ENCODE measurements around the gene IL23A. TPM values are rescaled to one million over a fixed set of nuclear protein-coding genes. Genes with fewer than 3 reads are reported as not detected.

IL23A gene
- total and polyA plus RNA-seq, 2 experiments from 2014 or later, result 0.31 TPM; not detected in 1

GRCh38 chr12:56330936-56331490 lies 7.7 kb upstream of the IL23A start:
- 91 to 95% methylated on average over 7 of the region's 7 CpGs for WGBS, 2 experiments (ENCODE audit: low coverage in 1 of 2, low lambda C conversion rate in 2 of 2, missing lambda C conversion rate in 2 of 2)
- Histone ChIP-seq H3K9me3 (ENCODE audit: low read depth) (no peaks in the 10 kb centered on the region), H3K4me1 (ENCODE audit: insufficient read depth) (0 out of 2 replicates have a peak, but pooled peaks cover 6% of the 10 kb centered on the region), H3K9ac (no peak overlapping the region), H3K4me2 (ENCODE audit: unreplicated experiment) (no peak overlapping the region), H3K4me3 (no peak overlapping the region), H3K27me3 (replicated peaks; ENCODE audit: insufficient read depth) (no peaks in the 10 kb centered on the region), H3K36me3 (ENCODE audit: low read depth) (0 out of 2 replicates have a peak, but pooled peaks cover 4% of the 10 kb centered on the region), H4K20me1 (ENCODE audit: insufficient read depth) (no peaks in the 10 kb centered on the region), H3F3A (ENCODE audit: insufficient read depth) (0 out of 2 replicates have a peak, but pooled peaks cover 9% of the 10 kb centered on the region), H3K9me2 (ENCODE audit: insufficient read depth) (no peaks in the 10 kb centered on the region), H2AFZ (no peak overlapping the region), H3K79me2 (ENCODE audit: insufficient read depth) (no peaks in the 10 kb centered on the region), H3K27ac (no peak overlapping the region)
- TF ChIP-seq EZH2 (IDR thresholded peaks at IDR 0.05; ENCODE audit: insufficient read depth, poor library complexity, severe bottlenecking), result no peak
- in situ Hi-C loops (cut with MboI), result no loop called here
- DNase-seq, result no peak

- no peaks in the 10 kb centered on the region for H3K36me3 ChIP-seq (ENCODE audit: low read depth)
- H3K9ac ChIP-seq, result peak overlapping the region; percentile 92
- H4K20me1 ChIP-seq (ENCODE audit: insufficient read depth), result no peaks in the 10 kb centered on the region
- H3K9me2 ChIP-seq (ENCODE audit: insufficient read depth), result no peaks in the 10 kb centered on the region
- H3K79me2 ChIP-seq (ENCODE audit: insufficient read depth), result no peaks in the 10 kb centered on the region
- H3K4me1 ChIP-seq (ENCODE audit: insufficient read depth), result 0 out of 2 replicates have a peak, but pooled peaks cover 6% of the 10 kb centered on the region
- WGBS, 2 experiments (ENCODE audit: low coverage in 1 of 2, low lambda C conversion rate in 2 of 2, missing lambda C conversion rate in 2 of 2), result 94% methylated on average over 11 of the region's 11 CpGs
- H3K27me3 ChIP-seq (replicated peaks; ENCODE audit: insufficient read depth), result no peaks in the 10 kb centered on the region
- DNase-seq, result no peak
- peak overlapping the region; percentile 92 for H2AFZ ChIP-seq
- H3K4me3 ChIP-seq, result peak overlapping the region; percentile 77
- in situ Hi-C loops (cut with MboI), result no loop called here
- H3F3A ChIP-seq (ENCODE audit: insufficient read depth), result 0 out of 2 replicates have a peak, but pooled peaks cover 9% of the 10 kb centered on the region
- TF ChIP-seq EZH2phosphoT487 (IDR thresholded peaks at IDR 0.05; ENCODE audit: insufficient read depth, low read depth), result no peak
- H3K4me2 ChIP-seq (ENCODE audit: unreplicated experiment), result peak overlapping the region; percentile 88
- 0 out of 2 replicates have a peak overlapping the region, but pooled peaks have one; percentile 94 for H3K27ac ChIP-seq
- H3K9me3 ChIP-seq (ENCODE audit: low read depth), result no peaks in the 10 kb centered on the region
These were observed 6.0 kb upstream of the IL23A start for GRCh38 chr12:56332512-56333196.

DNA sequence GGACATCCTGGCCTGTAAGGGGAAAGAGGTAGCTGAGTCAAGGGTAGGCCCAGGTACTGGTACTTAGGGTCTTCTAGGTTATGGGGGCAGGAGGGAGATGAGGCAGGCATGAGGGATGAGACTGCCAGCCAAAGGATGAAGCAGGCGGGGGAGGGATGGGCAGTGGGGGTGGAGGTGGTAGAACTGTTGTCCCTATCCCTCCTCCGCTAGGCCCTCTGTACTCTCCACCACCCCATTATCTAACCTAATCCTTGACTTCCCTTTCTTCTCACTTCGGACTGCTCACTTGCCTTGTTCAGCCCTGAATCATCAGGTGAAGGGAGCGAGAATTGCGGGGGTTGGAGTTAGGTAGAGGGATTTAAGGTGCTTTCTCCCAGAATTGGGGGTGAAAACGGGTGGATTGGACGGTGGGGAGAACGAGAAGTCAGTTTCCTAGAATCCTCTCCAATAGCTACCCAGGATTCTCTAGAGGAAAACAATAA lies 5.4 kb upstream of the IL23A start:
- H3K9me3 ChIP-seq (ENCODE audit: low read depth), result no peaks in the 10 kb centered on the region
- 16 to 26% methylated on average over 7 to 8 of the region's 8 CpGs for WGBS, 2 experiments (ENCODE audit: low coverage in 1 of 2, low lambda C conversion rate in 2 of 2, missing lambda C conversion rate in 2 of 2)
- no peaks in the 10 kb centered on the region for H3K27me3 ChIP-seq (replicated peaks; ENCODE audit: insufficient read depth)
- H3K9ac ChIP-seq, result peak overlapping the region; percentile 92
- H3K36me3 ChIP-seq (ENCODE audit: low read depth), result no peaks in the 10 kb centered on the region
- peak overlapping the region; percentile 92 for H2AFZ ChIP-seq
- in situ Hi-C loops (cut with MboI), result no loop called here
- TF ChIP-seq EZH2 (IDR thresholded peaks at IDR 0.05; ENCODE audit: insufficient read depth, poor library complexity, severe bottlenecking) (no peak), EZH2phosphoT487 (IDR thresholded peaks at IDR 0.05; ENCODE audit: insufficient read depth, low read depth) (no peak)
- 0 out of 2 replicates have a peak, but pooled peaks cover 9% of the 10 kb centered on the region for H3F3A ChIP-seq (ENCODE audit: insufficient read depth)
- no peak for DNase-seq
- 0 out of 2 replicates have a peak, but pooled peaks cover 6% of the 10 kb centered on the region for H3K4me1 ChIP-seq (ENCODE audit: insufficient read depth)
- H3K27ac ChIP-seq, result peak overlapping the region; percentile 94
- H3K4me3 ChIP-seq, result peak overlapping the region; percentile 77
- H3K79me2 ChIP-seq (ENCODE audit: insufficient read depth), result no peaks in the 10 kb centered on the region
- no peaks in the 10 kb centered on the region for H3K9me2 ChIP-seq (ENCODE audit: insufficient read depth)
- H4K20me1 ChIP-seq (ENCODE audit: insufficient read depth), result no peaks in the 10 kb centered on the region
- peak overlapping the region; percentile 88 for H3K4me2 ChIP-seq (ENCODE audit: unreplicated experiment)

GRCh38 chr12:56333679-56334489 lies 4.8 kb upstream of the IL23A start, which contains the start of gene PAN2:
Gene PAN2 (minus strand): TSS chr12:56334000. CDS start chr12:56333094, 906 bp downstream.
- DNase-seq, result peak; percentile 98
- 1% methylated on average over 42 to 45 of the region's 45 CpGs for WGBS, 2 experiments (ENCODE audit: low coverage in 1 of 2, low lambda C conversion rate in 2 of 2, missing lambda C conversion rate in 2 of 2)
- H2AFZ ChIP-seq, result peak within 1 kb of the TSS; percentile 92
- H3F3A ChIP-seq (ENCODE audit: insufficient read depth), result 0 out of 2 replicates have a peak, but pooled peaks cover 9% of the 10 kb centered on the region
- H3K79me2 ChIP-seq (ENCODE audit: insufficient read depth), result no peaks in the 10 kb centered on the region
- H3K27me3 ChIP-seq (replicated peaks; ENCODE audit: insufficient read depth), result no peaks in the 10 kb centered on the region
- no peaks in the 10 kb centered on the region for H3K9me2 ChIP-seq (ENCODE audit: insufficient read depth)
- H4K20me1 ChIP-seq (ENCODE audit: insufficient read depth), result no peaks in the 10 kb centered on the region
- in situ Hi-C loops (cut with MboI), result no loop called here
- H3K36me3 ChIP-seq (ENCODE audit: low read depth), result no peaks in the 10 kb centered on the region
- TF ChIP-seq EZH2phosphoT487 (IDR thresholded peaks at IDR 0.05; ENCODE audit: insufficient read depth, low read depth), result no peak
- TF ChIP-seq EZH2 (IDR thresholded peaks at IDR 0.05; ENCODE audit: insufficient read depth, poor library complexity, severe bottlenecking), result no peak
- peak within 1 kb of the TSS; percentile 88 for H3K4me2 ChIP-seq (ENCODE audit: unreplicated experiment)
- H3K27ac ChIP-seq, result peak within 1 kb of the TSS; percentile 94
- H3K9me3 ChIP-seq (ENCODE audit: low read depth), result no peaks in the 10 kb centered on the region
- H3K9ac ChIP-seq, result peak within 1 kb of the TSS; percentile 92
- peak within 1 kb of the TSS; percentile 77 for H3K4me3 ChIP-seq
- 0 out of 2 replicates have a peak, but pooled peaks cover 6% of the 10 kb centered on the region for H3K4me1 ChIP-seq (ENCODE audit: insufficient read depth)

All from GM23248 (cell line).